Panc1 (cell line): Measurements from ENCODE around the gene CACNA1I. TPM values are rescaled to one million over a fixed set of nuclear protein-coding genes. Genes with fewer than 3 reads are reported as not detected.

ENCODE experiments used
- ATAC-seq: fragments of 200-7000 bp; cut with Tn5 transposase; 2 replicates; pipeline ENCODE4 v1.9.1; 2020; ENCODE audit warnings: mild to moderate bottlenecking, moderate library complexity
- BruUV-seq: library from RNA; stranded (reverse); fragments of 400-500 nt; replicated peaks from 2 replicates; lab custom pipeline; 2021; lab: Mats Ljungman, UMichigan
- CTCF ChIA-PET: fragments of 300-600 bp; sonication (Branson Sonifier 250); formaldehyde crosslinking; loops from one replicate; lab custom pipeline; 2022; ENCODE audit warnings: antibody characterized with exemption; lab: Charles Lee
- POLR2A ChIA-PET: fragments of 300-600 bp; sonication (Branson Sonifier 250); formaldehyde crosslinking; loops from one replicate; lab custom pipeline; 2022; ENCODE audit warnings: antibody characterized with exemption; lab: Charles Lee
- DNase-seq: peaks from one replicate; pipeline ENCODE4 v3.0.0-alpha.2; 2010; ENCODE audit warnings: low read depth, low spot score
- H3K27ac ChIP-seq: 2 replicates; pipeline ENCODE4 v1.5.1; 2011; ENCODE audit warnings: mild to moderate bottlenecking, low read length, inconsistent platforms
- H3K27me3 ChIP-seq: fragments of 200-500 bp; sonication (Bioruptor generic); 2 replicates; pipeline ENCODE4 v1.6.0; 2014; ENCODE audit warnings: low read length, inconsistent platforms; ENCODE audit not compliant: control insufficient read depth, insufficient read depth
- H3K36me3 ChIP-seq: fragments of 200-500 bp; sonication (Bioruptor generic); 2 replicates; pipeline ENCODE4 v1.5.1; 2014; ENCODE audit warnings: inconsistent platforms, mild to moderate bottlenecking, low read length, moderate library complexity; ENCODE audit not compliant: control insufficient read depth, insufficient read depth
- H3K4me1 ChIP-seq: 2 replicates; pipeline ENCODE4 v1.5.1; 2011; ENCODE audit warnings: inconsistent platforms, mild to moderate bottlenecking, low read length, moderate library complexity; ENCODE audit not compliant: control insufficient read depth, insufficient read depth
- H3K4me3 ChIP-seq, 2 experiments: 2 replicates each; pipeline ENCODE4 v1.5.1; 2011 to 2012; ENCODE audit warnings: low read depth in 2 of 2, low read length in 2 of 2, mild to moderate bottlenecking in 2 of 2, inconsistent platforms in 1 of 2, moderate library complexity in 1 of 2
- H3K9me3 ChIP-seq: fragments of 200-500 bp; sonication (Bioruptor generic); 2 replicates; pipeline ENCODE4 v1.5.1; 2014; ENCODE audit warnings: low read depth, mild to moderate bottlenecking, inconsistent platforms, low read length, moderate library complexity; ENCODE audit not compliant: control insufficient read depth, insufficient read depth
- POLR2AphosphoS5 ChIP-seq: IDR thresholded peaks from 2 replicates; pipeline ENCODE4 v1.6.1; 2012; ENCODE audit warnings: mild to moderate bottlenecking, low read depth, low read length, moderate library complexity
- SIN3A ChIP-seq: IDR thresholded peaks from 2 replicates; pipeline ENCODE4 v1.6.1; 2012; ENCODE audit warnings: low read depth, mild to moderate bottlenecking, low read length, moderate library complexity, borderline replicate concordance; ENCODE audit not compliant: insufficient read depth
- TCF7L2 ChIP-seq: IDR thresholded peaks from 2 replicates; pipeline ENCODE4 v1.6.1; 2011; ENCODE audit warnings: mild to moderate bottlenecking, low read depth, low read length, inconsistent platforms
- in situ Hi-C: cut with HindIII; loops from 2 replicates; pipeline ENCODE4 v1.10.0; 2016; ENCODE audit warnings: low sequenced_read_pairs, low pct_unique_long_range_greater_than_20kb
- intact Hi-C: fragments of 100-400 bp; cut with micrococcal nuclease; formaldehyde crosslinking; loops from one replicate; pipeline ENCODE4 v1.10.0; 2022; ENCODE audit not compliant: unreplicated experiment
- total RNA-seq: library from RNA; stranded (reverse); gene quantifications from one replicate; pipeline ENCODE4 v1.2.1, GENCODE V29; 2021; ENCODE audit not compliant: unreplicated experiment
- TF ChIP-seq, protein P1 (sequence below), 2 experiments: IDR thresholded peaks; 2 replicates each; pipeline ENCODE4 v1.6.1; 2011 to 2012; ENCODE audit warnings: low read depth in 2 of 2, control low read depth in 1 of 2, low read length in 1 of 2, mild to moderate bottlenecking in 1 of 2, moderate library complexity in 1 of 2; ENCODE audit not compliant: insufficient read depth in 1 of 2
- TF ChIP-seq, protein P2 (sequence below): fragments of 450-650 bp; IDR thresholded peaks from 2 replicates; pipeline ENCODE4 v1.5.1; 2017; ENCODE audit warnings: mild to moderate bottlenecking

Gene CACNA1I
- total RNA-seq, 1 experiment from 2014 or later: 0.23 TPM

- TF ChIP-seq SIN3A (no peak), POLR2AphosphoS5 (no peak), TCF7L2 (no peak)
- TF ChIP-seq, protein P1, sequence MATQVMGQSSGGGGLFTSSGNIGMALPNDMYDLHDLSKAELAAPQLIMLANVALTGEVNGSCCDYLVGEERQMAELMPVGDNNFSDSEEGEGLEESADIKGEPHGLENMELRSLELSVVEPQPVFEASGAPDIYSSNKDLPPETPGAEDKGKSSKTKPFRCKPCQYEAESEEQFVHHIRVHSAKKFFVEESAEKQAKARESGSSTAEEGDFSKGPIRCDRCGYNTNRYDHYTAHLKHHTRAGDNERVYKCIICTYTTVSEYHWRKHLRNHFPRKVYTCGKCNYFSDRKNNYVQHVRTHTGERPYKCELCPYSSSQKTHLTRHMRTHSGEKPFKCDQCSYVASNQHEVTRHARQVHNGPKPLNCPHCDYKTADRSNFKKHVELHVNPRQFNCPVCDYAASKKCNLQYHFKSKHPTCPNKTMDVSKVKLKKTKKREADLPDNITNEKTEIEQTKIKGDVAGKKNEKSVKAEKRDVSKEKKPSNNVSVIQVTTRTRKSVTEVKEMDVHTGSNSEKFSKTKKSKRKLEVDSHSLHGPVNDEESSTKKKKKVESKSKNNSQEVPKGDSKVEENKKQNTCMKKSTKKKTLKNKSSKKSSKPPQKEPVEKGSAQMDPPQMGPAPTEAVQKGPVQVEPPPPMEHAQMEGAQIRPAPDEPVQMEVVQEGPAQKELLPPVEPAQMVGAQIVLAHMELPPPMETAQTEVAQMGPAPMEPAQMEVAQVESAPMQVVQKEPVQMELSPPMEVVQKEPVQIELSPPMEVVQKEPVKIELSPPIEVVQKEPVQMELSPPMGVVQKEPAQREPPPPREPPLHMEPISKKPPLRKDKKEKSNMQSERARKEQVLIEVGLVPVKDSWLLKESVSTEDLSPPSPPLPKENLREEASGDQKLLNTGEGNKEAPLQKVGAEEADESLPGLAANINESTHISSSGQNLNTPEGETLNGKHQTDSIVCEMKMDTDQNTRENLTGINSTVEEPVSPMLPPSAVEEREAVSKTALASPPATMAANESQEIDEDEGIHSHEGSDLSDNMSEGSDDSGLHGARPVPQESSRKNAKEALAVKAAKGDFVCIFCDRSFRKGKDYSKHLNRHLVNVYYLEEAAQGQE (IDR thresholded peaks at IDR 0.05; ENCODE audit: insufficient read depth in 1 of 2, low read depth in 2 of 2, low read length in 1 of 2): no peak
- TF ChIP-seq, protein P2, sequence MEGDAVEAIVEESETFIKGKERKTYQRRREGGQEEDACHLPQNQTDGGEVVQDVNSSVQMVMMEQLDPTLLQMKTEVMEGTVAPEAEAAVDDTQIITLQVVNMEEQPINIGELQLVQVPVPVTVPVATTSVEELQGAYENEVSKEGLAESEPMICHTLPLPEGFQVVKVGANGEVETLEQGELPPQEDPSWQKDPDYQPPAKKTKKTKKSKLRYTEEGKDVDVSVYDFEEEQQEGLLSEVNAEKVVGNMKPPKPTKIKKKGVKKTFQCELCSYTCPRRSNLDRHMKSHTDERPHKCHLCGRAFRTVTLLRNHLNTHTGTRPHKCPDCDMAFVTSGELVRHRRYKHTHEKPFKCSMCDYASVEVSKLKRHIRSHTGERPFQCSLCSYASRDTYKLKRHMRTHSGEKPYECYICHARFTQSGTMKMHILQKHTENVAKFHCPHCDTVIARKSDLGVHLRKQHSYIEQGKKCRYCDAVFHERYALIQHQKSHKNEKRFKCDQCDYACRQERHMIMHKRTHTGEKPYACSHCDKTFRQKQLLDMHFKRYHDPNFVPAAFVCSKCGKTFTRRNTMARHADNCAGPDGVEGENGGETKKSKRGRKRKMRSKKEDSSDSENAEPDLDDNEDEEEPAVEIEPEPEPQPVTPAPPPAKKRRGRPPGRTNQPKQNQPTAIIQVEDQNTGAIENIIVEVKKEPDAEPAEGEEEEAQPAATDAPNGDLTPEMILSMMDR: no peak
- BruUV-seq: no TSS peak
- intact Hi-C loops (no loop called here), in situ Hi-C loops (no loop called here)
- H3K4me3 ChIP-seq: no peak overlapping the region
- no peaks in the 10 kb centered on the region for H3K27me3 ChIP-seq
- H3K27ac ChIP-seq: no peak overlapping the region
- H3K9me3 ChIP-seq: no peaks in the 10 kb centered on the region
- POLR2A ChIA-PET: no interaction called here
- no peak for ATAC-seq
- H3K36me3 ChIP-seq: no peaks in the 10 kb centered on the region
- H3K4me1 ChIP-seq: peaks cover 24% of the 10 kb centered on the region
- CTCF ChIA-PET: no interaction called here
- DNase-seq: no peak
These were observed 23.4 kb downstream of the CACNA1I start for GRCh38 chr22:39593931-39594285.

- ChIA-PET POLR2A (no interaction called here), CTCF (no interaction called here)
- TF ChIP-seq POLR2AphosphoS5 (no peak), TCF7L2 (no peak), SIN3A (no peak)
- TF ChIP-seq, protein P1 (IDR thresholded peaks at IDR 0.05; ENCODE audit: insufficient read depth in 1 of 2, low read depth in 2 of 2, low read length in 1 of 2): no peak
- TF ChIP-seq, protein P2: no peak
- BruUV-seq: no TSS peak
- no peak for DNase-seq
- ATAC-seq: no peak
- Histone ChIP-seq H3K4me1 (peaks cover 24% of the 10 kb centered on the region), H3K36me3 (no peaks in the 10 kb centered on the region), H3K27me3 (no peaks in the 10 kb centered on the region), H3K4me3 (no peak overlapping the region), H3K27ac (no peak overlapping the region), H3K9me3 (no peaks in the 10 kb centered on the region)
- intact Hi-C loops: no loop called here
- in situ Hi-C loops: no loop called here
These were observed 23.9 kb downstream of the CACNA1I start for GRCh38 chr22:39594411-39594810.
